Activated naive CD8-positive, alpha-beta T cell treated with anti-CD3 and anti-CD28 coated beads, Interleukin-2, amount 50 U/mL, for 24 hours (primary cell): ENCODE results near the gene ST6GALNAC6.
A peak's percentile ranks its signal among the peaks of the same experiment; 100 is the strongest.

ENCODE experiments used
- ATAC-seq: fragments of 150-1000 bp; cut with Tn5 transposase; one replicate; pipeline ENCODE4 v1.10.0; 2021
- DNase-seq: peaks from one replicate; pipeline ENCODE4 v3.0.0; 2021
- H3K27ac Mint-ChIP-seq: one replicate; pipeline ENCODE4 v1.8.0; 2021; ENCODE audit warnings: mild to moderate bottlenecking, mixed read lengths
- H3K27me3 Mint-ChIP-seq: one replicate; pipeline ENCODE4 v1.8.0; 2021; ENCODE audit warnings: mixed read lengths
- H3K36me3 Mint-ChIP-seq: one replicate; pipeline ENCODE4 v1.8.0; 2021; ENCODE audit warnings: low read depth, mixed read lengths
- H3K4me1 Mint-ChIP-seq: one replicate; pipeline ENCODE4 v1.8.0; 2021; ENCODE audit warnings: mixed read lengths
- H3K4me3 Mint-ChIP-seq: one replicate; pipeline ENCODE4 v1.8.0; 2021; ENCODE audit warnings: mild to moderate bottlenecking, moderate library complexity, mixed read lengths
- H3K9me3 Mint-ChIP-seq: one replicate; pipeline ENCODE4 v1.8.0; 2021; ENCODE audit warnings: mixed read lengths

The ST6GALNAC6 gene

GRCh38 chr9:127926906-127927200, 27.4 kb upstream of the ST6GALNAC6 start:
- H3K36me3 Mint-ChIP-seq = no peaks in the 10 kb centered on the region
- peak overlapping the region; percentile 69 for H3K4me3 Mint-ChIP-seq
- no peak overlapping the region for H3K27ac Mint-ChIP-seq
- DNase-seq = no peak
- peaks cover 23% of the 10 kb centered on the region for H3K27me3 Mint-ChIP-seq
- H3K9me3 Mint-ChIP-seq = no peaks in the 10 kb centered on the region
- no peak for ATAC-seq
- H3K4me1 Mint-ChIP-seq = peaks cover 25% of the 10 kb centered on the region

- Mint-ChIP-seq H3K36me3 (no peaks in the 10 kb centered on the region), H3K27ac (no peak overlapping the region), H3K9me3 (no peaks in the 10 kb centered on the region), H3K27me3 (peaks cover 23% of the 10 kb centered on the region), H3K4me3 (peak overlapping the region; percentile 69), H3K4me1 (peaks cover 22% of the 10 kb centered on the region)
- DNase-seq = no peak
- no peak for ATAC-seq
Measured at GRCh38 chr9:127925959-127926905, 26.8 kb upstream of the ST6GALNAC6 start.

- Mint-ChIP-seq H3K27me3 (peaks cover 22% of the 10 kb centered on the region), H3K27ac (no peak overlapping the region), H3K36me3 (no peaks in the 10 kb centered on the region), H3K4me1 (peaks cover 23% of the 10 kb centered on the region), H3K9me3 (no peaks in the 10 kb centered on the region), H3K4me3 (no peak overlapping the region)
- ATAC-seq (no peak), DNase-seq (no peak)
Measured at GRCh38 chr9:127924736-127925444, 25.5 kb upstream of the ST6GALNAC6 start.

- peaks cover 30% of the 10 kb centered on the region for H3K4me1 Mint-ChIP-seq
- no peaks in the 10 kb centered on the region for H3K9me3 Mint-ChIP-seq
- H3K36me3 Mint-ChIP-seq = no peaks in the 10 kb centered on the region
- no peak for ATAC-seq
- H3K27ac Mint-ChIP-seq = no peak overlapping the region
- H3K27me3 Mint-ChIP-seq = peaks cover 15% of the 10 kb centered on the region
- DNase-seq = no peak
- no peak overlapping the region for H3K4me3 Mint-ChIP-seq
Measured at GRCh38 chr9:127923771-127924170, 24.4 kb upstream of the ST6GALNAC6 start.

- Mint-ChIP-seq H3K4me3 (no peak overlapping the region), H3K27ac (no peak overlapping the region), H3K36me3 (no peaks in the 10 kb centered on the region), H3K27me3 (peaks cover 10% of the 10 kb centered on the region), H3K9me3 (no peaks in the 10 kb centered on the region), H3K4me1 (peaks cover 34% of the 10 kb centered on the region)
- DNase-seq = no peak
- no peak for ATAC-seq
Measured at GRCh38 chr9:127923046-127923445, 23.6 kb upstream of the ST6GALNAC6 start.

GRCh38 chr9:127921557-127922120, 22.2 kb upstream of the ST6GALNAC6 start:
- H3K27ac Mint-ChIP-seq = no peak overlapping the region

GRCh38 chr9:127920794-127921193, 21.4 kb upstream of the ST6GALNAC6 start:
- Mint-ChIP-seq H3K4me1 (peaks cover 43% of the 10 kb centered on the region), H3K36me3 (no peaks in the 10 kb centered on the region), H3K27ac (peak overlapping the region; percentile 49), H3K4me3 (no peak overlapping the region), H3K27me3 (peaks cover 10% of the 10 kb centered on the region), H3K9me3 (no peaks in the 10 kb centered on the region)
- no peak for DNase-seq
- no peak for ATAC-seq

More at GRCh38 chr9:127921557-127922120, 22.2 kb upstream of the ST6GALNAC6 start:
- ATAC-seq (peak; percentile 31), DNase-seq (peak; percentile 85)
- Mint-ChIP-seq H3K36me3 (no peaks in the 10 kb centered on the region), H3K4me1 (peaks cover 41% of the 10 kb centered on the region), H3K27me3 (peaks cover 10% of the 10 kb centered on the region), H3K4me3 (no peak overlapping the region), H3K9me3 (no peaks in the 10 kb centered on the region)

GRCh38 chr9:127919253-127919815, 19.9 kb upstream of the ST6GALNAC6 start:
- Mint-ChIP-seq H3K27me3 (peaks cover 6% of the 10 kb centered on the region), H3K4me1 (peaks cover 52% of the 10 kb centered on the region), H3K36me3 (no peaks in the 10 kb centered on the region), H3K4me3 (peak overlapping the region; percentile 35), H3K9me3 (no peaks in the 10 kb centered on the region), H3K27ac (peak overlapping the region; percentile 71)
- ATAC-seq (peak; percentile 22), DNase-seq (peak; percentile 63)

- peak overlapping the region; percentile 71 for H3K27ac Mint-ChIP-seq
- peaks cover 55% of the 10 kb centered on the region for H3K4me1 Mint-ChIP-seq
- peak overlapping the region; percentile 78 for H3K4me3 Mint-ChIP-seq
- peaks cover 5% of the 10 kb centered on the region for H3K36me3 Mint-ChIP-seq
- DNase-seq (no peak), ATAC-seq (no peak)
- peaks cover 6% of the 10 kb centered on the region for H3K27me3 Mint-ChIP-seq
- H3K9me3 Mint-ChIP-seq = no peaks in the 10 kb centered on the region
Measured at GRCh38 chr9:127918183-127919107, 19.0 kb upstream of the ST6GALNAC6 start.

- no peak for ATAC-seq
- peaks cover 60% of the 10 kb centered on the region for H3K4me1 Mint-ChIP-seq
Measured at GRCh38 chr9:127917603-127918002, 18.2 kb upstream of the ST6GALNAC6 start.

GRCh38 chr9:127916720-127917581, 17.5 kb upstream of the ST6GALNAC6 start, which contains the start of gene ST6GALNAC4:
TSS of gene ST6GALNAC4 (minus strand) at chr9:127917041. CDS start at chr9:127916419, 622 bp downstream.
- Mint-ChIP-seq H3K4me3 (peak within 1 kb of the TSS; percentile 90), H3K27me3 (no peaks in the 10 kb centered on the region), H3K27ac (peak within 1 kb of the TSS; percentile 90), H3K36me3 (peaks cover 12% of the 10 kb centered on the region), H3K4me1 (peaks cover 61% of the 10 kb centered on the region), H3K9me3 (no peaks in the 10 kb centered on the region)
- ATAC-seq (peak; percentile 82), DNase-seq (peak; percentile 96)

More at GRCh38 chr9:127917603-127918002, 18.2 kb upstream of the ST6GALNAC6 start:
- peaks cover 7% of the 10 kb centered on the region for H3K36me3 Mint-ChIP-seq
- H3K9me3 Mint-ChIP-seq = no peaks in the 10 kb centered on the region
- peak overlapping the region; percentile 66 for H3K27ac Mint-ChIP-seq
- DNase-seq = peak; percentile 35
- H3K27me3 Mint-ChIP-seq = peaks cover 3% of the 10 kb centered on the region
- peak overlapping the region; percentile 78 for H3K4me3 Mint-ChIP-seq

- H3K4me1 Mint-ChIP-seq = peaks cover 68% of the 10 kb centered on the region
- ATAC-seq (peak; percentile 12), DNase-seq (peak; percentile 65)
- H3K27me3 Mint-ChIP-seq = no peaks in the 10 kb centered on the region
- peak overlapping the region; percentile 90 for H3K27ac Mint-ChIP-seq
- H3K9me3 Mint-ChIP-seq = no peaks in the 10 kb centered on the region
- H3K4me3 Mint-ChIP-seq = peak overlapping the region; percentile 90
- peaks cover 20% of the 10 kb centered on the region for H3K36me3 Mint-ChIP-seq
Measured at GRCh38 chr9:127915801-127916719, 16.7 kb upstream of the ST6GALNAC6 start.
